ENCODE measurements around the gene RAD50.

RAD50 gene

GRCh38 chr5:132635873-132636272 is 79.1 kb downstream of the RAD50 start:
- no peak for DNase-seq

GRCh38 chr5:132637241-132637640 is 80.5 kb downstream of the RAD50 start:
- DNase-seq, result no peak

- no peak for DNase-seq
Measured at GRCh38 chr5:132639706-132640130, 82.9 kb downstream of the RAD50 start.

GRCh38 chr5:132640613-132641012 is 83.8 kb downstream of the RAD50 start:
- no peak for DNase-seq

- no peak for DNase-seq
Measured at GRCh38 chr5:132641241-132641723, 84.5 kb downstream of the RAD50 start.

- no peak for DNase-seq
Measured at GRCh38 chr5:132641841-132642240, 85.1 kb downstream of the RAD50 start.

- no peak for DNase-seq
Measured at GRCh38 chr5:132644177-132644576, 87.4 kb downstream of the RAD50 start.

- no peak for DNase-seq
Measured at GRCh38 chr5:132646583-132647266, 89.9 kb downstream of the RAD50 start.

GRCh38 chr5:132647473-132647872 is 90.7 kb downstream of the RAD50 start:
- DNase-seq, result no peak

- DNase-seq, result no peak
Measured at GRCh38 chr5:132648355-132648754, 91.6 kb downstream of the RAD50 start.

GRCh38 chr5:132651838-132652469 is 95.2 kb downstream of the RAD50 start:
- DNase-seq, result no peak

- DNase-seq, result no peak
Measured at GRCh38 chr5:132653716-132654115, 96.9 kb downstream of the RAD50 start.

GRCh38 chr5:132655821-132656773 is 99.3 kb downstream of the RAD50 start:
- DNase-seq, result peak; percentile 41

GRCh38 chr5:132656774-132657355 is 100.1 kb downstream of the RAD50 start:
- no peak for DNase-seq

GRCh38 chr5:132657676-132658380 is 101.1 kb downstream of the RAD50 start, which contains the start of gene IL13:
Gene IL13, plus strand, starts transcription at chr5:132658173. Its CDS starts 14 bp downstream, at chr5:132658187.
- DNase-seq, result no peak

GRCh38 chr5:132658381-132659302 is 101.9 kb downstream of the RAD50 start:
- no peak for DNase-seq

GRCh38 chr5:132659598-132660493 is 103.1 kb downstream of the RAD50 start:
- DNase-seq, result no peak

- no peak for DNase-seq
Measured at GRCh38 chr5:132661231-132662003, 104.6 kb downstream of the RAD50 start.

GRCh38 chr5:132662004-132662401 is 105.2 kb downstream of the RAD50 start:
- DNase-seq, result no peak
